Endothelial cell of umbilical vein (primary cell): ENCODE measurements around the gene LAMA4. TPM values are rescaled to one million over a fixed set of nuclear protein-coding genes. Genes with fewer than 3 reads are reported as not detected.

Source experiments
- BruUV-seq: library from RNA; stranded (reverse); fragments of 400-500 nt; replicated peaks from 2 replicates; lab custom pipeline; 2021; lab: Mats Ljungman, UMichigan
- CTCF ChIA-PET: fragments of 300-600, 350-600 bp; sonication (Branson Sonifier 250); formaldehyde crosslinking; loops from one replicate; lab custom pipeline; 2021; ENCODE audit warnings: antibody characterized with exemption, inconsistent platforms; lab: Charles Lee
- POLR2A ChIA-PET: fragments of 300-600, 350-600 bp; sonication (Branson Sonifier 250); formaldehyde crosslinking; loops from one replicate; lab custom pipeline; 2021; ENCODE audit warnings: antibody characterized with exemption, inconsistent platforms; lab: Charles Lee
- DNase-seq: peaks from one replicate; pipeline ENCODE4 v3.0.0-alpha.2; 2011; ENCODE audit warnings: low read depth, low spot score
- FAIRE-seq: peaks from 2 replicates; lab custom pipeline; 2011; peaks lifted over from hg19 to GRCh38; lab: Jason Lieb, UNC
- H2AFZ ChIP-seq: 2 replicates; pipeline ENCODE4 v1.6.0; 2012; ENCODE audit warnings: low read depth, low read length, control low read depth, inconsistent platforms
- H3K27ac ChIP-seq: 2 replicates; pipeline ENCODE4 v1.5.1; 2011; ENCODE audit warnings: low read depth, mild to moderate bottlenecking, control low read depth, low read length, moderate library complexity; ENCODE audit not compliant: insufficient read depth
- H3K27me3 ChIP-seq, 2 experiments: 2 replicates each; pipeline versions ENCODE4 v1.6.0 to v1.6.1; 2011; ENCODE audit warnings: low read length in 2 of 2, mixed read lengths in 1 of 2; ENCODE audit not compliant: control insufficient read depth in 2 of 2, insufficient read depth in 2 of 2
- H3K36me3 ChIP-seq, 2 experiments: 2 replicates in 1 of 2; 3 replicates in 1 of 2; pipeline ENCODE4 v1.5.1; 2011; ENCODE audit warnings: low read length in 2 of 2, mild to moderate bottlenecking in 1 of 2, moderate library complexity in 1 of 2; ENCODE audit not compliant: control insufficient read depth in 2 of 2, insufficient read depth in 2 of 2; ENCODE audit errors: extremely low read depth in 1 of 2
- H3K4me1 ChIP-seq: 3 replicates; pipeline ENCODE4 v1.5.1; 2011; ENCODE audit warnings: mild to moderate bottlenecking, low read length; ENCODE audit not compliant: control insufficient read depth, insufficient read depth; ENCODE audit errors: extremely low read depth
- H3K4me2 ChIP-seq: 2 replicates; pipeline ENCODE4 v1.6.1; 2011; ENCODE audit warnings: low read length, control low read depth, mixed read lengths; ENCODE audit not compliant: insufficient read depth
- H3K4me3 ChIP-seq, 3 experiments: fragments of 200-600 bp in 1 of 3; sonication (generic), shearing (Covaris generic) in 1 of 3; replicated peaks in 1 of 3; 2 replicates each; pipeline ENCODE4 v1.5.1; 2011 to 2016; ENCODE audit warnings: control low read depth in 3 of 3, low read length in 3 of 3, mild to moderate bottlenecking in 2 of 3, inconsistent platforms in 1 of 3, low read depth in 1 of 3, moderate library complexity in 1 of 3; ENCODE audit not compliant: insufficient read depth in 1 of 3
- H3K79me2 ChIP-seq: 2 replicates; pipeline ENCODE4 v1.6.0; 2012; ENCODE audit warnings: low read length, inconsistent platforms; ENCODE audit not compliant: control insufficient read depth, insufficient read depth
- H3K9ac ChIP-seq: replicated peaks from 2 replicates; pipeline ENCODE3; 2011; ENCODE audit warnings: low read length, control low read depth; ENCODE audit not compliant: insufficient read depth; ENCODE audit errors: extremely low read depth
- H3K9me1 ChIP-seq: replicated peaks from 3 replicates; pipeline ENCODE4 v1.6.0; 2011; ENCODE audit warnings: mild to moderate bottlenecking, low read length; ENCODE audit not compliant: control insufficient read depth, insufficient read depth; ENCODE audit errors: extremely low read depth
- H3K9me3 ChIP-seq: replicated peaks from 2 replicates; pipeline ENCODE4 v1.5.1; 2012; ENCODE audit warnings: low read length, inconsistent platforms; ENCODE audit not compliant: control insufficient read depth, insufficient read depth
- H4K20me1 ChIP-seq: replicated peaks from 2 replicates; pipeline ENCODE3; 2011; ENCODE audit warnings: mild to moderate bottlenecking, low read length; ENCODE audit not compliant: control insufficient read depth, insufficient read depth; ENCODE audit errors: extremely low read depth
- CTCF ChIP-seq, 2 donors: IDR thresholded peaks; 1 replicate in 1 of 2; 2 replicates in 1 of 2; pipeline ENCODE4 v1.5.1; 2011; ENCODE audit warnings: low read length in 2 of 2, mild to moderate bottlenecking in 2 of 2, moderate library complexity in 2 of 2, control low read depth in 1 of 2, inconsistent platforms in 1 of 2, low read depth in 1 of 2; ENCODE audit not compliant: insufficient read depth in 1 of 2; ENCODE audit errors: extremely low read depth in 1 of 2
- FOS ChIP-seq: IDR thresholded peaks from 2 replicates; pipeline ENCODE4 v1.6.1; 2011; ENCODE audit warnings: mild to moderate bottlenecking, low read length, moderate library complexity, borderline replicate concordance; ENCODE audit not compliant: insufficient read depth
- GATA2 ChIP-seq: IDR thresholded peaks from 2 replicates; pipeline ENCODE4 v1.7.0; 2011; ENCODE audit warnings: low read depth, mild to moderate bottlenecking, moderate library complexity, mixed read lengths, low read length; ENCODE audit not compliant: insufficient read length, insufficient read depth
- JUN ChIP-seq: IDR thresholded peaks from 2 replicates; pipeline ENCODE4 v1.6.1; 2011; ENCODE audit warnings: borderline replicate concordance, low read depth; ENCODE audit not compliant: insufficient read length, insufficient read depth
- MAX ChIP-seq: IDR thresholded peaks from 2 replicates; pipeline ENCODE4 v1.6.1; 2011; ENCODE audit not compliant: insufficient read depth, insufficient read length
- MYC ChIP-seq: IDR thresholded peaks from one replicate; pipeline ENCODE4 v1.6.1; 2011; ENCODE audit warnings: mild to moderate bottlenecking, low read depth, low read length
- POLR2A ChIP-seq: IDR thresholded peaks from 2 replicates; pipeline ENCODE4 v1.6.1; 2012; ENCODE audit warnings: low read depth, mild to moderate bottlenecking, control low read depth, low read length
- POLR2AphosphoS5 ChIP-seq: IDR thresholded peaks from 2 replicates; pipeline ENCODE4 v1.6.1; 2012; ENCODE audit warnings: low read depth, mild to moderate bottlenecking, control low read depth, low read length, moderate library complexity; ENCODE audit not compliant: insufficient read depth
- dilution Hi-C: fragments of 300-500 bp; cut with MboI; formaldehyde crosslinking; loops from one replicate; pipeline ENCODE4 v1.15.0; 2019; ENCODE audit warnings: low sequenced_read_pairs; ENCODE audit not compliant: extremely low pct_ligation_motif_present
- intact Hi-C: fragments of 100-400 bp; cut with micrococcal nuclease; formaldehyde crosslinking; loops from one replicate; pipeline ENCODE4 v1.10.0; 2022
- polyA plus RNA-seq, 4 experiments: library from polyadenylated mRNA; depleted of rRNA in 3 of 4; stranded (reverse) in 3 of 4; unstranded in 1 of 4; fragments of >200 nt; gene quantifications; 2 replicates each; pipeline versions ENCODE4 v1.2.1 to v1.2.3, GENCODE V29; 2011 to 2012; ENCODE audit warnings: missing spikeins in 1 of 4
- total RNA-seq: library from RNA; stranded (reverse); gene quantifications from 2 replicates; pipeline ENCODE4 v1.2.3, GENCODE V29; 2021

The LAMA4 gene
- total and polyA plus RNA-seq, 2 donors (not counting 3 experiments of a cell fraction or from before 2014, with no cell fraction given), result 384 to 629 TPM

GRCh38 chr6:112206110-112206458 is 48.3 kb downstream of the LAMA4 start:
- TSS peak; percentile 2 for BruUV-seq
- POLR2A ChIA-PET, result interaction anchor here (0.7 kb wide), 1 partner anchor 11 kb away, joined by 3 read pairs; no protein-coding TSS in a partner anchor
- no peak for FAIRE-seq

GRCh38 chr6:112205427-112206109 is 48.8 kb downstream of the LAMA4 start:
- dilution Hi-C loops (no loop called here), intact Hi-C loops (loop anchor here (1.0 to 2.0 kb wide), 4 partner anchors 12 to 49 kb away; partner anchors contain the start of gene LAMA4)
- peak; percentile 86 for FAIRE-seq
- Histone ChIP-seq H2AFZ (no peak overlapping the region), H3K4me2 (peak overlapping the region; percentile 37), H3K9me1 (no peaks in the 10 kb centered on the region), H3K4me1 (peaks cover 77% of the 10 kb centered on the region), H3K27me3 (no peaks in the 10 kb centered on the region), H3K9me3 (no peaks in the 10 kb centered on the region), H3K79me2 (peaks cover 47% of the 10 kb centered on the region), H3K36me3 (peaks cover 24 to 40% of the 10 kb centered on the region in 2 experiments), H3K9ac (peak overlapping the region; percentile 87), H4K20me1 (no peaks in the 10 kb centered on the region), H3K4me3 (no peak overlapping the region), H3K27ac (peak overlapping the region; percentile 87)
- BruUV-seq, result no TSS peak
- CTCF ChIA-PET, result interaction anchor here (1.2 to 2.6 kb wide), 2 partner anchors 25 to 63 kb away, joined by 3 to 12 read pairs; no protein-coding TSS in a partner anchor
- TF ChIP-seq POLR2AphosphoS5, result peak; percentile 58
- peak; percentile 65 for TF ChIP-seq POLR2A
- TF ChIP-seq FOS, result peak; percentile 55
- no peak for TF ChIP-seq MYC
- peak; percentile 52 for TF ChIP-seq GATA2
- peak; percentile 16 for TF ChIP-seq MAX
- no peak for TF ChIP-seq CTCF (IDR thresholded peaks at IDR 0.05; ENCODE audit: extremely low read depth in 1 of 2, insufficient read depth in 1 of 2, low read depth in 1 of 2, low read length in 2 of 2)
- peak; percentile 59 for TF ChIP-seq JUN
- DNase-seq, result peak; percentile 86
- POLR2A ChIA-PET, result interaction anchor here (0.7 to 1.2 kb wide), 2 partner anchors 12 to 29 kb away, joined by 3 to 4 read pairs; no protein-coding TSS in a partner anchor

More at GRCh38 chr6:112206110-112206458, 48.3 kb downstream of the LAMA4 start:
- Histone ChIP-seq H3K79me2 (peaks cover 50% of the 10 kb centered on the region), H3K4me3 (no peak overlapping the region), H2AFZ (no peak overlapping the region), H3K4me2 (peak overlapping the region; percentile 37), H4K20me1 (no peaks in the 10 kb centered on the region), H3K9me3 (no peaks in the 10 kb centered on the region), H3K27me3 (no peaks in the 10 kb centered on the region), H3K4me1 (peaks cover 80% of the 10 kb centered on the region), H3K36me3 (peaks cover 24 to 42% of the 10 kb centered on the region in 2 experiments), H3K9ac (peak overlapping the region; percentile 87), H3K27ac (peak overlapping the region; percentile 87), H3K9me1 (no peaks in the 10 kb centered on the region)
- intact Hi-C loops, result no loop called here
- TF ChIP-seq FOS, result peak; percentile 14
- no peak for TF ChIP-seq MAX
- no peak for DNase-seq
- CTCF ChIA-PET, result interaction anchor here (1.2 kb wide), 1 partner anchor 63 kb away, joined by 3 read pairs; no protein-coding TSS in a partner anchor
- dilution Hi-C loops, result no loop called here
